ENCODE data around the gene KDM3B. TPM values are rescaled to one million over a fixed set of nuclear protein-coding genes. Genes with fewer than 3 reads are reported as not detected.
"Not testable (repeated sequence)": the region's sequence is repeated elsewhere in the genome, so short reads cannot be mapped to it uniquely, and the experiment has no call there.

Gene KDM3B, protein sequence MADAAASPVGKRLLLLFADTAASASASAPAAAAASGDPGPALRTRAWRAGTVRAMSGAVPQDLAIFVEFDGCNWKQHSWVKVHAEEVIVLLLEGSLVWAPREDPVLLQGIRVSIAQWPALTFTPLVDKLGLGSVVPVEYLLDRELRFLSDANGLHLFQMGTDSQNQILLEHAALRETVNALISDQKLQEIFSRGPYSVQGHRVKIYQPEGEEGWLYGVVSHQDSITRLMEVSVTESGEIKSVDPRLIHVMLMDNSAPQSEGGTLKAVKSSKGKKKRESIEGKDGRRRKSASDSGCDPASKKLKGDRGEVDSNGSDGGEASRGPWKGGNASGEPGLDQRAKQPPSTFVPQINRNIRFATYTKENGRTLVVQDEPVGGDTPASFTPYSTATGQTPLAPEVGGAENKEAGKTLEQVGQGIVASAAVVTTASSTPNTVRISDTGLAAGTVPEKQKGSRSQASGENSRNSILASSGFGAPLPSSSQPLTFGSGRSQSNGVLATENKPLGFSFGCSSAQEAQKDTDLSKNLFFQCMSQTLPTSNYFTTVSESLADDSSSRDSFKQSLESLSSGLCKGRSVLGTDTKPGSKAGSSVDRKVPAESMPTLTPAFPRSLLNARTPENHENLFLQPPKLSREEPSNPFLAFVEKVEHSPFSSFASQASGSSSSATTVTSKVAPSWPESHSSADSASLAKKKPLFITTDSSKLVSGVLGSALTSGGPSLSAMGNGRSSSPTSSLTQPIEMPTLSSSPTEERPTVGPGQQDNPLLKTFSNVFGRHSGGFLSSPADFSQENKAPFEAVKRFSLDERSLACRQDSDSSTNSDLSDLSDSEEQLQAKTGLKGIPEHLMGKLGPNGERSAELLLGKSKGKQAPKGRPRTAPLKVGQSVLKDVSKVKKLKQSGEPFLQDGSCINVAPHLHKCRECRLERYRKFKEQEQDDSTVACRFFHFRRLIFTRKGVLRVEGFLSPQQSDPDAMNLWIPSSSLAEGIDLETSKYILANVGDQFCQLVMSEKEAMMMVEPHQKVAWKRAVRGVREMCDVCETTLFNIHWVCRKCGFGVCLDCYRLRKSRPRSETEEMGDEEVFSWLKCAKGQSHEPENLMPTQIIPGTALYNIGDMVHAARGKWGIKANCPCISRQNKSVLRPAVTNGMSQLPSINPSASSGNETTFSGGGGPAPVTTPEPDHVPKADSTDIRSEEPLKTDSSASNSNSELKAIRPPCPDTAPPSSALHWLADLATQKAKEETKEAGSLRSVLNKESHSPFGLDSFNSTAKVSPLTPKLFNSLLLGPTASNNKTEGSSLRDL (N-terminal part only)
- 44.9 and 56.3 TPM in 2 replicates for total RNA-seq (2014; rRNA removed; shearing (Covaris generic); ENCODE audit: low replicate concordance)

DNA sequence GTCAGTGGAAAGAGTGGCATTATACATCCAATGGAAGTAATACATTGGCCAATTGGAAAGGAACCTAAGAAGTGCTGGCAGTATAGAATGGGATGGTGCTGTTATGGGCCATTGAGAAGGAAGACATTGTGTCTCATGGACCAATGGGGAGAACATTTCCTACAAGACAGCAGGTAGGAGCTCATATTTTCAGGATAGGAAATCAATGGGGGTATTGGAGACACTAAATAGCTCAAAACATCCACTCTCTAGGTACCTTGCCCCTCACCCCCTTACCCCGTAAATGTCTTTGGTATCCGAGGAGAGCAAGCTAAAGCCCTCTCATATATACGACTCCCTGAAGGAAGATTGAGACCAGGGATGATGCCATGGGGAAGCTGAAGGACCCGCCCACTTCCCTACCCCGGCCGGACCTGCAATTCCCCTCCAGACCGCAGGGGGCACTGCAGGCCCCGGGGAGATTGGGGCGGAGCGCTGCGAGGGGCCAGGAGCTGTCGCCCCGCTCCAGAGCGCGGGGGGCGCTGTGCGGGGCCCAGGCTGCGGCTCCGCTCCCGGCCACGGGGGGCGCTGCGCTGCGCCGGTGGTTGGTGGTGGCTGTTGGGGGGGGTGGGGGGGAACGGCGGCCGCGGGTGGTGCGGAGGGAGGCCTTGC is at the start of gene KDM3B:
KDM3B (plus strand) TSS at position 615 of the 651 bp plus-strand sequence. CDS start 111 bp downstream, outside the sequence.
- Histone ChIP-seq H3K4me1 (ENCODE audit: low read length) (peaks cover 15% of the 10 kb centered on the region), H3K9me2 (replicated peaks; ENCODE audit: insufficient read depth, low read length) (no peaks in the 10 kb centered on the region), H3K79me2 (ENCODE audit: low read length) (peaks cover 45% of the 10 kb centered on the region), H2AFZ (ENCODE audit: low read length) (peak within 1 kb of the TSS; percentile 39; the same call in 1 of the 2 replicates), H3K9me3 (ENCODE audit: low read length) (no peaks in the 10 kb centered on the region), H3K9ac (ENCODE audit: low read length) (peak within 1 kb of the TSS; percentile 99), H3K36me3 (ENCODE audit: insufficient read depth, low read length) (peaks cover 26% of the 10 kb centered on the region), H3K4me2 (ENCODE audit: low read depth, low read length, poor library complexity, severe bottlenecking) (peak within 1 kb of the TSS; percentile 83), H4K20me1 (ENCODE audit: insufficient read depth, low read depth, low read length) (no peaks in the 10 kb centered on the region), H3K27ac (ENCODE audit: low read length) (peak within 1 kb of the TSS; percentile 96), H3K4me3 (ENCODE audit: low read length) (peak within 1 kb of the TSS; percentile 98), H3K27me3 (ENCODE audit: low read length) (no peaks in the 10 kb centered on the region)
- peak; percentile 97 for DNase-seq

DNA sequence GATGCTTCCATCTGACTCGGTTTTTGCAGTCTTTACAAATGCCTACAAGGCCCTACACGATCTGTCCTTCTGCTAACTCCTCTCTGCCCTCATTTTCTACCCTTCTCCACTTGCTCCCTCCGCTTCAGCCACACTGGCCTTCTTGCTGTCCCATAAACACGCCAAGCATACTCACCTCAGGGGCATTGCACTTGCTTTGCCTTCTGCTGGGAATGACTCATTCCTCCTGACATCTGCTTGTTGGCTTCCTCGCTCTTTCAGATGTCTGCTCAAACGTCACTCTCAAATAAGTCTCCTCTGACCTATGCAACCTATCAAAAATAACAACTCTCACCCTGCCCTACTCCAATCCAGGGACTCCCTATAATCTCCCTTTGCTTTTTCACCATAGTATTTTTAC is 49.1 kb upstream of the KDM3B start:
- H2AFZ ChIP-seq (ENCODE audit: low read length), result no peak overlapping the region
- no peaks in the 10 kb centered on the region for H3K79me2 ChIP-seq (ENCODE audit: low read length)
- H3K36me3 ChIP-seq (ENCODE audit: insufficient read depth, low read length), result no peaks in the 10 kb centered on the region
- H3K9me3 ChIP-seq (ENCODE audit: low read length), result no peaks in the 10 kb centered on the region
- no peak overlapping the region for H3K9ac ChIP-seq (ENCODE audit: low read length)
- no peak overlapping the region for H3K4me3 ChIP-seq (ENCODE audit: low read length)
- H3K27ac ChIP-seq (ENCODE audit: low read length), result no peak overlapping the region
- H3K27me3 ChIP-seq (ENCODE audit: low read length), result no peaks in the 10 kb centered on the region
- no peaks in the 10 kb centered on the region for H3K9me2 ChIP-seq (replicated peaks; ENCODE audit: insufficient read depth, low read length)
- DNase-seq, result no peak
- no peaks in the 10 kb centered on the region for H4K20me1 ChIP-seq (ENCODE audit: insufficient read depth, low read depth, low read length)
- H3K4me2 ChIP-seq (ENCODE audit: low read depth, low read length, poor library complexity, severe bottlenecking), result no peak overlapping the region
- H3K4me1 ChIP-seq (ENCODE audit: low read length), result peaks cover 26% of the 10 kb centered on the region

DNA sequence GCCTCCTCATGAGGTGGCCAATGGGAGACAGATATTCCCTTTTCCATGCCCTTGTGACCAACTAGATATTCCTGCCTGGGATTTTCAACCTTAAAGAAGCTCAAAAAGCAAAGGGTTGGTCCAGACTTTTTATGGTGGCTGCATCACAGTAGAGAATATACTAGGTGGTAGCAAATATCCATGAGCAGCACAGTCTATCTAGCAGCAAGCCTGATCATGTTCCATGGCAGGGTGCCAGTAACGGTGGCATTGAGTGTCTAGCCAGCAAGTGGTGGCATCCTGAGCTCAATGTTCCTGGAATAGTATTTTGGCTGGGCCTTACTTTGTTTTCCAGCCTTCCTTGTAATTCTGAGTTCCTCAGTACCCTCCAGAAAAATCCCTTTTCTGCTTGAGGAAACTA is 46.7 kb upstream of the KDM3B start:
- Histone ChIP-seq H3K27me3 (ENCODE audit: low read length) (no peaks in the 10 kb centered on the region), H3K4me2 (ENCODE audit: low read depth, low read length, poor library complexity, severe bottlenecking) (no peak overlapping the region), H3K79me2 (ENCODE audit: low read length) (no peaks in the 10 kb centered on the region), H3K9ac (ENCODE audit: low read length) (no peak overlapping the region), H3K4me1 (ENCODE audit: low read length) (peaks cover 30% of the 10 kb centered on the region), H4K20me1 (ENCODE audit: insufficient read depth, low read depth, low read length) (no peaks in the 10 kb centered on the region), H3K9me2 (replicated peaks; ENCODE audit: insufficient read depth, low read length) (no peaks in the 10 kb centered on the region), H3K9me3 (ENCODE audit: low read length) (no peaks in the 10 kb centered on the region), H3K4me3 (ENCODE audit: low read length) (no peak overlapping the region), H3K27ac (ENCODE audit: low read length) (peak overlapping the region; percentile 49), H3K36me3 (ENCODE audit: insufficient read depth, low read length) (no peaks in the 10 kb centered on the region), H2AFZ (ENCODE audit: low read length) (no peak overlapping the region)
- DNase-seq, result peak; percentile 53

DNA sequence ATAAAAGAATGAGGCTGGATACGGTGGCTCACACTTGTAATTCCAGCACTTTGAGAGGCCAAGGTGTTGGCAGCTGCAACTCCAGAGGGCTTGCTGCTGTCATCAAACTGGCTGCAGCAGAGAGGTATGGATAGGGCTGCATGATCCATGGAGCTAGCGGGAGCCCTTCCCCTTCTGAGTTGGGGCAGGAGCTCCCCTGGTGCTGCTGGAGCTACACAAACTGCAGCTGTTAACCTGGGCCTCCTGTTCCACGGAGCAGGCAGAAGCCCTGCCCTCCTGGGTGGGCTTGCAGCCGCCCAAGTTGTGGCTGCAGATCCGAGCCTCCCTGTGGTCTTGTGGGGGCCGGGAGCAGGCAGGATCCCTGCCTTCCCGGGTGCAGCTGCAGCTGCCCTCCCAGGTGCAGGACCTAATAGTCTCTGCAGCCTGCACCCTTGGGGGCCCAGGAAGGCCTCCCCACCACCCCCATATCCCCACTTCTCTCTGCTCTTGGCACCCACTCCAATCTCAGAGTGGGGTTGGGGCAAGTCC is 36.7 kb upstream of the KDM3B start:
- Histone ChIP-seq H3K27ac (ENCODE audit: low read length) (no peak overlapping the region), H3K9me2 (replicated peaks; ENCODE audit: insufficient read depth, low read length) (no peaks in the 10 kb centered on the region), H3K79me2 (ENCODE audit: low read length) (no peaks in the 10 kb centered on the region), H3K27me3 (ENCODE audit: low read length) (no peaks in the 10 kb centered on the region), H3K4me3 (ENCODE audit: low read length) (no peak overlapping the region), H3K9me3 (ENCODE audit: low read length) (no peaks in the 10 kb centered on the region), H3K4me1 (ENCODE audit: low read length) (peaks cover 3% of the 10 kb centered on the region; the same call in 1 of the 2 replicates), H3K36me3 (ENCODE audit: insufficient read depth, low read length) (0 out of 2 replicates have a peak, but pooled peaks cover 8% of the 10 kb centered on the region), H3K9ac (ENCODE audit: low read length) (no peak overlapping the region), H3K4me2 (ENCODE audit: low read depth, low read length, poor library complexity, severe bottlenecking) (no peak overlapping the region), H2AFZ (ENCODE audit: low read length) (no peak overlapping the region), H4K20me1 (ENCODE audit: insufficient read depth, low read depth, low read length) (no peaks in the 10 kb centered on the region)
- DNase-seq, result no peak

DNA sequence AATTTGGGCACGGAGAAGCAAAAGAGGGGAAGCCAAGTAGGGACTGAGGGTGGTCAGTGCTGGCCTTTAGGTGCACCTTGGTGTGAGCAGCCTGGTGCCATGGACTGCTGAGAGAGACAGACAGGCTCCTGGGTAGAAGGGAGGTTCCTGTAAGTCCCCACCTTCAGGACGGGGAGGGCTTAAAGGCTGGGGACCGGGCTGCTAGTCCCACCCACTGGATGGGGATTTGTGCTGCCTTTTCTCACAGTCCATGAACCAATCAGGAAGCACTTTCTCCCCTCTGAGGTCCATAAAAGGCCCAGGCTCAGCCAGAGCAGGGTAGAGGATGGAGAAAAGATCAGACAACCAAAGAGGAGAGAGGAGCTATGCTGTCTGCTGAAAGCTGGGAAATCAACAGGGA is 36.1 kb upstream of the KDM3B start:
- no peaks in the 10 kb centered on the region for H3K9me2 ChIP-seq (replicated peaks; ENCODE audit: insufficient read depth, low read length)
- H3K27ac ChIP-seq (ENCODE audit: low read length), result no peak overlapping the region
- peaks cover 3% of the 10 kb centered on the region; the same call in 1 of the 2 replicates for H3K4me1 ChIP-seq (ENCODE audit: low read length)
- peak; percentile 56 for DNase-seq
- H3K27me3 ChIP-seq (ENCODE audit: low read length), result no peaks in the 10 kb centered on the region
- H3K36me3 ChIP-seq (ENCODE audit: insufficient read depth, low read length), result 0 out of 2 replicates have a peak, but pooled peaks cover 8% of the 10 kb centered on the region
- H3K4me3 ChIP-seq (ENCODE audit: low read length), result no peak overlapping the region
- H2AFZ ChIP-seq (ENCODE audit: low read length), result no peak overlapping the region
- no peaks in the 10 kb centered on the region for H3K9me3 ChIP-seq (ENCODE audit: low read length)
- H3K9ac ChIP-seq (ENCODE audit: low read length), result no peak overlapping the region
- H3K79me2 ChIP-seq (ENCODE audit: low read length), result no peaks in the 10 kb centered on the region
- H3K4me2 ChIP-seq (ENCODE audit: low read depth, low read length, poor library complexity, severe bottlenecking), result no peak overlapping the region
- H4K20me1 ChIP-seq (ENCODE audit: insufficient read depth, low read depth, low read length), result no peaks in the 10 kb centered on the region

DNA sequence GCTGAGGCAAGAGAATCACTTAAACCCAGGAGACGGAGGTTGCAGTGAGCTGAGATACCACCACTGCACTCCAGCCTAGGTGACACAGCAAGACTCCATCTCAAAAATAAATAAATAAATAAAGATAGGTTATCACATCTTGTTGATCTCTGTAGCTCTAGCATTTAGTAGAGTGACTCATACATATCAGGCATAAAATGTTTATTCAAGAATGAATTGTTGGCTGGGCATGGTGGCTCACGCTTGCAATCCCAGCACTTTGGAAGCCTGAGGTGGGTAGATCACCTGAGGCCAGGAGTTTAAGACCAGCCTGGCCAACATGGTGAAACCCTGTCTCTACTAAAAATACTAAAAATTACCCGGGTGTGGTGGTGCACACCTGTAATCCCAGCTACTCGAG is 34.3 kb upstream of the KDM3B start:
- H3K9ac ChIP-seq (ENCODE audit: low read length); H3K27ac ChIP-seq (ENCODE audit: low read length); H3K4me3 ChIP-seq (ENCODE audit: low read length); H3K36me3 ChIP-seq (ENCODE audit: insufficient read depth, low read length); H3K79me2 ChIP-seq (ENCODE audit: low read length); DNase-seq; H3K9me3 ChIP-seq (ENCODE audit: low read length); H3K9me2 ChIP-seq (replicated peaks; ENCODE audit: insufficient read depth, low read length); H3K4me1 ChIP-seq (ENCODE audit: low read length); H4K20me1 ChIP-seq (ENCODE audit: insufficient read depth, low read depth, low read length); H3K27me3 ChIP-seq (ENCODE audit: low read length); H3K4me2 ChIP-seq (ENCODE audit: low read depth, low read length, poor library complexity, severe bottlenecking); H2AFZ ChIP-seq (ENCODE audit: low read length): not testable (repeated sequence)

DNA sequence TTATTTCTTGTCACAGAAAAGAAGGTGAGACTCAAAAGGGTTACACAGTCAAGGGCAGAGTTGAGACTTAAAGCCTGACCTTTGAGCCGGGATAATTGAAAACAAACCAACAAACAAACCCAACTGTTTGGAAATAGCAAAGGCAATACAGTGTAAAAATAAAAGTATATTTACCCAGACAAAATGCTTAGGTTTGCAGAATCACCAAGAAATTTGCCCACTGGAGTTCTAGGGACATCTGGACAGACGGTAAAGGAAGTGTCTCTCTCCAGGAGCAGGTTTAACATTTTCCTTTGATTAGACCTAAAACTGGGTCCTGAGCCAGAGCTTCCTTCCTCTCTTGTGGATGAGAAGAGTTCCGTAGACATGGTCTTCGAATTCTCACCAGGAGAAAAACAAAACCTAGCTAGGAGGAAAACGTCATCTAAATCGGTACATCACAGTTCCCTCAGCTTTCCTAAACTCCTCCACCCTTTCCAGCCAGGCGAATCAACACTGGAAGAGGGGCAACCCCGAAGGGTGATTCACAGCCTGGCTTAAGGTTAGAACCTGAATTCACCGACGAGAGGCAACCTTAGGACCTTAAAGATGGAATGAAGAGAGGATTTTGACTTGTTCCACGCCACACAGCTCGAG is 21.6 kb upstream of the KDM3B start:
- Histone ChIP-seq H3K9me3 (ENCODE audit: low read length) (no peaks in the 10 kb centered on the region), H3K79me2 (ENCODE audit: low read length) (peaks cover 15% of the 10 kb centered on the region), H3K9me2 (replicated peaks; ENCODE audit: insufficient read depth, low read length) (no peaks in the 10 kb centered on the region), H3K4me3 (ENCODE audit: low read length) (peak overlapping the region; percentile 93), H4K20me1 (ENCODE audit: insufficient read depth, low read depth, low read length) (no peaks in the 10 kb centered on the region), H3K36me3 (ENCODE audit: insufficient read depth, low read length) (no peaks in the 10 kb centered on the region), H3K27ac (ENCODE audit: low read length) (peak overlapping the region; percentile 23; the same call in 1 of the 2 replicates), H2AFZ (ENCODE audit: low read length) (peak overlapping the region; percentile 67), H3K4me1 (ENCODE audit: low read length) (peaks cover 21% of the 10 kb centered on the region), H3K9ac (ENCODE audit: low read length) (peak overlapping the region; percentile 80), H3K27me3 (ENCODE audit: low read length) (no peaks in the 10 kb centered on the region), H3K4me2 (ENCODE audit: low read depth, low read length, poor library complexity, severe bottlenecking) (peak overlapping the region; percentile 95)
- no peak for DNase-seq

Measured in Karpas-422 (cell line).